ENCODE measurements around the gene DLEC1. TPM values are rescaled to one million over a fixed set of nuclear protein-coding genes. Genes with fewer than 3 reads are reported as not detected.

The DLEC1 gene
- total and polyA plus RNA-seq, 9 of the 15 experiments (the other 6 are each of a cell fraction or from before 2014, with no cell fraction given): 0.07 to 0.08 TPM; not detected in 7

DNA sequence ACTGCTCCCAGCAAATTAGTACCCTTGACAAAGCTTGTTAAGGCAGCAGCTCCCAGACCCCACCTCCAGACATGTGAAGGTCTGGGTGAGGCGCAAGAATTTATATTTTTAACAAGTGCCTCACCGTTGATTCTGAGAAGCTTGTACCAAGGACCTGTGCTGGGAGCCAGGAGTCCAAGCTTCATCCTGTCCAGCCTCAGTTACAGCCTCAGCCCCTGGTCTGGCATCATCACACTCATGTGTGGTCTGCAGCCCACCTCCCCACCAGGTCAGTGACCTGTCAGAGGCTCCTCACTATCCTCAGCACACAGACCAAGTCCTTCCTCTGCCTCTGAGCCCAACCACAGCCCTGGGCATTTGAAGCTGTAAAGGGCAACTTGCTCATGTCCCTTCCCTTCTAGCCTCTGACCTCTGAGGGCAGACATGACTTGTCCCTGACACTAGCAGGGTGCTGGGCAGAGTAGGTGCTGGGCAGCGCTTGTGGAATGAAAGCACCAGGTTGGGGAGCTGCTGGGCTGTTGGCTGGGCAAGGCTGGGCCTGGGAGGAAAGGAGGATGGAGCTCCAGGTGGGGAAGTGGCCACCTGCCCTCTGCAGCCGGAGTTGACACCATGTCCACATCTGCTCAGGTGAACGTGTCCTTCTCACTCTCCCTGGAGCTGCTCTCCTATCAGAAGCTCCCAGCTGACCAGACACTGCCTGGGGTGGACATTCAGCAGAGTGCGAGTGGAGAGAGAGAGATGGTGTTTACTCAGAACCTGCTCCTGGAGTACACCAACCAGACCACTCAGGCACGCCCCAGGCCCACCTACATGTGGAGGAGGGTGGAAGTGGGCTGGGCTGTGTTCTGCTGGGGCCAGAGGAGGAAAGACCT lies 81.0 kb downstream of the DLEC1 start:
- 80% methylated on average over 7 of the region's 7 CpGs for WGBS (ENCODE audit: insufficient coverage, low coverage, missing lambda C conversion rate)
- Histone ChIP-seq H3K9me3 (replicated peaks; ENCODE audit: control insufficient read depth, insufficient read depth, low read depth, low read length) (no peaks in the 10 kb centered on the region), H3K4me3 (no peak overlapping the region), H3K79me2 (ENCODE audit: control insufficient read depth, insufficient read depth, low read length) (no peaks in the 10 kb centered on the region), H2AFZ (ENCODE audit: low read depth, low read length) (no peak overlapping the region), H3K4me1 (replicated peaks in 1 of 2; ENCODE audit: control insufficient read depth in 2 of 2, insufficient read depth in 2 of 2, low read length in 2 of 2) (peaks cover 0 to 25% of the 10 kb centered on the region in 2 experiments; a peak in 3 of 5 replicates), H3K27me3 (ENCODE audit: control insufficient read depth in 2 of 2, insufficient read depth in 2 of 2, low read length in 2 of 2) (peaks cover 3 to 17% of the 10 kb centered on the region in 2 experiments; a peak in 2 of 5 replicates), H3K27ac (ENCODE audit: extremely low read depth, low read depth, low read length) (no peak overlapping the region), H3K9me1 (ENCODE audit: control insufficient read depth, insufficient read depth, low read length) (no peaks in the 10 kb centered on the region), H3K9ac (ENCODE audit: insufficient read depth in 1 of 2, low read depth in 2 of 2, low read length in 2 of 2) (peak overlapping the region in 1 of 2 experiments; percentile 57; a peak in 1 of 4 replicates), H3K4me2 (ENCODE audit: insufficient read depth, low read length) (no peak overlapping the region), H4K20me1 (replicated peaks; ENCODE audit: control insufficient read depth, insufficient read depth, low read length) (peaks cover 18% of the 10 kb centered on the region), H3K36me3 (ENCODE audit: control insufficient read depth, insufficient read depth, low read length) (peaks cover 43% of the 10 kb centered on the region; the same call in 2 of the 3 replicates)
- CTCF ChIA-PET (ENCODE audit: low intra/inter-chr PET ratio): no interaction called here
- DNase-seq (ENCODE audit: extremely low read depth in 1 of 4, low spot score in 3 of 4) (no peak), ATAC-seq (no peak), FAIRE-seq (no peak)
- in situ Hi-C loops (cut with MboI): loop anchor here (5.0 kb wide), 1 partner anchor 532 kb away; no protein-coding TSS in a partner anchor
- no TSS peak for BruUV-seq (replicated peaks)
- POLR2A ChIA-PET: interaction anchor here (0.8 to 1.6 kb wide), 4 partner anchors 12 to 277 kb away, joined by 3 read pairs; partner anchors contain the start of gene ACAA1
- intact Hi-C loops (cut with micrococcal nuclease): loop anchor here (5.0 kb wide), 3 partner anchors 148 to 362 kb away; partner anchors contain the start of gene XYLB
- TF ChIP-seq, protein P1, sequence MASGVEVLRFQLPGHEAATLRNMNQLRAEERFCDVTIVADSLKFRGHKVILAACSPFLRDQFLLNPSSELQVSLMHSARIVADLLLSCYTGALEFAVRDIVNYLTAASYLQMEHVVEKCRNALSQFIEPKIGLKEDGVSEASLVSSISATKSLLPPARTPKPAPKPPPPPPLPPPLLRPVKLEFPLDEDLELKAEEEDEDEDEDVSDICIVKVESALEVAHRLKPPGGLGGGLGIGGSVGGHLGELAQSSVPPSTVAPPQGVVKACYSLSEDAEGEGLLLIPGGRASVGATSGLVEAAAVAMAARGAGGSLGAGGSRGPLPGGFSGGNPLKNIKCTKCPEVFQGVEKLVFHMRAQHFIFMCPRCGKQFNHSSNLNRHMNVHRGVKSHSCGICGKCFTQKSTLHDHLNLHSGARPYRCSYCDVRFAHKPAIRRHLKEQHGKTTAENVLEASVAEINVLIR (CRISPR knock-in tag; IDR thresholded peaks at IDR 0.05): no peak
- TF ChIP-seq ZFX (CRISPR knock-in tag; IDR thresholded peaks at IDR 0.05): no peak
- TF ChIP-seq, protein P2, sequence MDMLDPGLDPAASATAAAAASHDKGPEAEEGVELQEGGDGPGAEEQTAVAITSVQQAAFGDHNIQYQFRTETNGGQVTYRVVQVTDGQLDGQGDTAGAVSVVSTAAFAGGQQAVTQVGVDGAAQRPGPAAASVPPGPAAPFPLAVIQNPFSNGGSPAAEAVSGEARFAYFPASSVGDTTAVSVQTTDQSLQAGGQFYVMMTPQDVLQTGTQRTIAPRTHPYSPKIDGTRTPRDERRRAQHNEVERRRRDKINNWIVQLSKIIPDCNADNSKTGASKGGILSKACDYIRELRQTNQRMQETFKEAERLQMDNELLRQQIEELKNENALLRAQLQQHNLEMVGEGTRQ (CRISPR knock-in tag; IDR thresholded peaks at IDR 0.05): no peak
- TF ChIP-seq POLR2AphosphoS2 (IDR thresholded peaks at IDR 0.05; ENCODE audit: low read length): no peak
- TF ChIP-seq SOX6 (IDR thresholded peaks at IDR 0.05): no peak
